Measurements from ENCODE around the gene BCAS1.

DNA sequence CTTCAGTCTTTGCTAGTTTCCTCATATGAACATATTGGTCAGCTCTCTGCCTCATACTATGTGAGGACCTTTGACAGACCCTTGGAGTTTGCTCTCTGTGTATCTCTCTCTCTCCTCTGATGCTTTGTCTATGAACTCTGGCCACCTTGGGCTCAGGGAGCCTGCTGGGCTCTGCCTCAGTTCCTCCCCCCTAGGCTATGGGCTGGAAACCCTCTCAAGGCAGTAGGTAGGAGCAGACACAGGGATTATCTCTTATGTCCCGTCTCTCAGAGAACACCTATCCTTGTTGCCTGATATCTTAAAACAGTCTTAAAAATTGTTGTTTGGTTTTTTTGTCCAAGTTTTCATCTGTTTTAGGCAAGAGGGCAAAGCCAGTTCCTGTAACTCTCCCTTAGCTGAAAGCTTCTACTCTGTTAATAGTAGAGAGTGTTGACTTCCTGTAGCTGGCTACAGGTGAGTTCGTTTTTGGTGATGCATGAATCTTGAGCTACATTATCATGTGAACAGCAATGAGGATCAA, 68.3 kb downstream of the BCAS1 start:
- TF ChIP-seq, protein P1, sequence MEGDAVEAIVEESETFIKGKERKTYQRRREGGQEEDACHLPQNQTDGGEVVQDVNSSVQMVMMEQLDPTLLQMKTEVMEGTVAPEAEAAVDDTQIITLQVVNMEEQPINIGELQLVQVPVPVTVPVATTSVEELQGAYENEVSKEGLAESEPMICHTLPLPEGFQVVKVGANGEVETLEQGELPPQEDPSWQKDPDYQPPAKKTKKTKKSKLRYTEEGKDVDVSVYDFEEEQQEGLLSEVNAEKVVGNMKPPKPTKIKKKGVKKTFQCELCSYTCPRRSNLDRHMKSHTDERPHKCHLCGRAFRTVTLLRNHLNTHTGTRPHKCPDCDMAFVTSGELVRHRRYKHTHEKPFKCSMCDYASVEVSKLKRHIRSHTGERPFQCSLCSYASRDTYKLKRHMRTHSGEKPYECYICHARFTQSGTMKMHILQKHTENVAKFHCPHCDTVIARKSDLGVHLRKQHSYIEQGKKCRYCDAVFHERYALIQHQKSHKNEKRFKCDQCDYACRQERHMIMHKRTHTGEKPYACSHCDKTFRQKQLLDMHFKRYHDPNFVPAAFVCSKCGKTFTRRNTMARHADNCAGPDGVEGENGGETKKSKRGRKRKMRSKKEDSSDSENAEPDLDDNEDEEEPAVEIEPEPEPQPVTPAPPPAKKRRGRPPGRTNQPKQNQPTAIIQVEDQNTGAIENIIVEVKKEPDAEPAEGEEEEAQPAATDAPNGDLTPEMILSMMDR (IDR thresholded peaks at IDR 0.05): no peak
- no peak for TF ChIP-seq POLR2A (IDR thresholded peaks at IDR 0.05)

Measured in body of pancreas (tissue), 4 donors.